Activated T-helper 9 cell treated with anti-CD3 and anti-CD28 coated beads, Interleukin-2, amount 50 U/mL, for 16 hours (primary cell): ENCODE measurements around the gene GPR12.

ENCODE experiments used
- DNase-seq: peaks from one replicate; pipeline ENCODE4 v3.0.0-alpha.2; 2020; ENCODE audit warnings: low read depth

GPR12 gene

GRCh38 chr13:26759907-26760831, at the start of gene GPR12:
TSS of gene GPR12 (minus strand) at chr13:26760786. CDS start at chr13:26759827, 959 bp downstream.
- no peak for DNase-seq

- DNase-seq: no peak
These were observed 49.5 kb upstream of the GPR12 start for GRCh38 chr13:26810095-26810494.

GRCh38 chr13:26806891-26807290, 46.3 kb upstream of the GPR12 start:
- DNase-seq: no peak

- DNase-seq: no peak
These were observed 27.4 kb upstream of the GPR12 start for GRCh38 chr13:26787961-26788360.

- no peak for DNase-seq
These were observed 26.2 kb upstream of the GPR12 start for GRCh38 chr13:26786651-26787295.

GRCh38 chr13:26785838-26786630, 25.4 kb upstream of the GPR12 start:
- DNase-seq: peak; percentile 20

- DNase-seq: no peak
These were observed 24.4 kb upstream of the GPR12 start for GRCh38 chr13:26784704-26785639.

- DNase-seq: no peak
These were observed 19.8 kb upstream of the GPR12 start for GRCh38 chr13:26780411-26780810.

- DNase-seq: no peak
These were observed 18.7 kb upstream of the GPR12 start for GRCh38 chr13:26779321-26779720.

- DNase-seq: no peak
These were observed 11.9 kb upstream of the GPR12 start for GRCh38 chr13:26772531-26772930.

- no peak for DNase-seq
These were observed 11.2 kb upstream of the GPR12 start for GRCh38 chr13:26771796-26772195.

- no peak for DNase-seq
These were observed 2.3 kb upstream of the GPR12 start for GRCh38 chr13:26762745-26763345.

GRCh38 chr13:26760832-26761582, 421 bp upstream of the GPR12 start:
- DNase-seq: no peak

- no peak for DNase-seq
These were observed 1.2 kb downstream of the GPR12 start for GRCh38 chr13:26759249-26759906.

- DNase-seq: no peak
These were observed 2.0 kb downstream of the GPR12 start for GRCh38 chr13:26758496-26759157.

- no peak for DNase-seq
These were observed 3.6 kb downstream of the GPR12 start for GRCh38 chr13:26756961-26757360.

GRCh38 chr13:26752671-26753070, 7.9 kb downstream of the GPR12 start:
- no peak for DNase-seq

GRCh38 chr13:26749905-26750304, 10.7 kb downstream of the GPR12 start:
- DNase-seq: no peak

- no peak for DNase-seq
These were observed 11.3 kb downstream of the GPR12 start for GRCh38 chr13:26749285-26749684.
